Loucy (cell line): Measurements from ENCODE around the gene STRADA.

Source experiments
- H2AFZ ChIP-seq: fragments of 200-600 bp; sonication (generic); 2 replicates; pipeline ENCODE4 v1.6.0; 2016; ENCODE audit warnings: antibody characterized with exemption, mild to moderate bottlenecking, low read length, moderate library complexity
- H3F3A ChIP-seq: fragments of 200-600 bp; 2 replicates; pipeline ENCODE4 v1.6.0; 2016; ENCODE audit warnings: antibody characterized with exemption, low read depth, mild to moderate bottlenecking
- H3K27me3 ChIP-seq: fragments of 200-600 bp; sonication (generic); 2 replicates; pipeline ENCODE4 v1.6.1; 2014; ENCODE audit warnings: low read length, mild to moderate bottlenecking; ENCODE audit not compliant: insufficient read depth, poor library complexity, severe bottlenecking
- H3K36me3 ChIP-seq: fragments of 200-600 bp; sonication (generic); 2 replicates; pipeline ENCODE4 v1.6.1; 2016; ENCODE audit warnings: low read length; ENCODE audit not compliant: insufficient read depth
- H3K4me1 ChIP-seq: fragments of 200-600 bp; sonication (generic); 2 replicates; pipeline ENCODE4 v1.5.1; 2014; ENCODE audit warnings: low read length, mild to moderate bottlenecking; ENCODE audit not compliant: insufficient read depth, poor library complexity, severe bottlenecking
- H3K4me2 ChIP-seq: fragments of 200-600 bp; sonication (generic); 2 replicates; pipeline ENCODE4 v1.6.0; 2014; ENCODE audit warnings: antibody characterized with exemption, low read length, low read depth, mild to moderate bottlenecking; ENCODE audit not compliant: poor library complexity, severe bottlenecking
- H3K4me3 ChIP-seq: fragments of 200-600 bp; sonication (generic); 2 replicates; pipeline ENCODE4 v1.5.1; 2014; ENCODE audit warnings: low read length, mild to moderate bottlenecking, mixed read lengths; ENCODE audit not compliant: poor library complexity, severe bottlenecking
- H3K79me2 ChIP-seq: fragments of 200-600 bp; sonication (generic); 2 replicates; pipeline ENCODE4 v1.6.1; 2014; ENCODE audit warnings: low read length; ENCODE audit not compliant: insufficient read depth
- H3K9ac ChIP-seq: fragments of 200-600 bp; sonication (generic); 2 replicates; pipeline ENCODE4 v1.6.0; 2014; ENCODE audit warnings: mild to moderate bottlenecking, low read depth, low read length, moderate library complexity; ENCODE audit not compliant: poor library complexity, severe bottlenecking
- H3K9me2 ChIP-seq: fragments of 200-600 bp; sonication (generic); replicated peaks from 2 replicates; pipeline ENCODE4 v1.6.1; 2016; ENCODE audit warnings: low read depth, low read length, mixed read lengths
- H3K9me3 ChIP-seq: fragments of 200-600 bp; sonication (generic); 2 replicates; pipeline ENCODE4 v1.6.1; 2014; ENCODE audit warnings: mild to moderate bottlenecking, antibody characterized with exemption, low read length, low read depth; ENCODE audit not compliant: insufficient read depth
- H4K20me1 ChIP-seq: fragments of 200-600 bp; sonication (generic); 2 replicates; pipeline ENCODE4 v1.6.0; 2014; ENCODE audit warnings: antibody characterized with exemption, low read length, mild to moderate bottlenecking; ENCODE audit not compliant: insufficient read depth, poor library complexity, severe bottlenecking
- CTCF ChIP-seq: fragments of 200-600 bp; sonication (generic); conservative IDR thresholded peaks from 2 replicates; pipeline ENCODE4 v1.5.1; 2014; ENCODE audit warnings: mild to moderate bottlenecking, antibody characterized with exemption, low read length
- EZH2phosphoT487 ChIP-seq: fragments of 200-600 bp; IDR thresholded peaks from 2 replicates; pipeline ENCODE4 v1.6.1; 2018; ENCODE audit warnings: antibody characterized with exemption, mild to moderate bottlenecking, moderate library complexity, borderline replicate concordance

STRADA gene

GRCh38 chr17:63696381-63696961, 45.1 kb downstream of the STRADA start:
- Histone ChIP-seq H3K9me3 (no peaks in the 10 kb centered on the region), H2AFZ (no peak overlapping the region), H3F3A (0 out of 2 replicates have a peak, but pooled peaks cover 3% of the 10 kb centered on the region), H3K4me2 (peak overlapping the region; percentile 94), H4K20me1 (peaks cover 11% of the 10 kb centered on the region), H3K36me3 (peaks cover 33% of the 10 kb centered on the region; the same call in 1 of the 2 replicates), H3K4me3 (no peak overlapping the region), H3K9me2 (no peaks in the 10 kb centered on the region), H3K9ac (peak overlapping the region; percentile 91), H3K4me1 (peaks cover 25% of the 10 kb centered on the region), H3K79me2 (peaks cover 32% of the 10 kb centered on the region; the same call in 1 of the 2 replicates), H3K27me3 (no peaks in the 10 kb centered on the region)
- TF ChIP-seq EZH2phosphoT487 (no peak), CTCF (peak; percentile 69)

- H3K9ac ChIP-seq, result no peak overlapping the region
- peaks cover 26% of the 10 kb centered on the region; the same call in 1 of the 2 replicates for H3K79me2 ChIP-seq
- peaks cover 39% of the 10 kb centered on the region; the same call in 1 of the 2 replicates for H3K36me3 ChIP-seq
- no peak overlapping the region for H3K4me2 ChIP-seq
- TF ChIP-seq CTCF (no peak), EZH2phosphoT487 (no peak)
- no peaks in the 10 kb centered on the region for H3K27me3 ChIP-seq
- no peaks in the 10 kb centered on the region for H3F3A ChIP-seq
- H3K9me2 ChIP-seq, result no peaks in the 10 kb centered on the region
- H3K9me3 ChIP-seq, result no peaks in the 10 kb centered on the region
- H2AFZ ChIP-seq, result no peak overlapping the region
- no peak overlapping the region for H3K4me3 ChIP-seq
- peaks cover 11% of the 10 kb centered on the region for H4K20me1 ChIP-seq
- H3K4me1 ChIP-seq, result peaks cover 20% of the 10 kb centered on the region
Measured at GRCh38 chr17:63695889-63696288, 45.7 kb downstream of the STRADA start.

DNA sequence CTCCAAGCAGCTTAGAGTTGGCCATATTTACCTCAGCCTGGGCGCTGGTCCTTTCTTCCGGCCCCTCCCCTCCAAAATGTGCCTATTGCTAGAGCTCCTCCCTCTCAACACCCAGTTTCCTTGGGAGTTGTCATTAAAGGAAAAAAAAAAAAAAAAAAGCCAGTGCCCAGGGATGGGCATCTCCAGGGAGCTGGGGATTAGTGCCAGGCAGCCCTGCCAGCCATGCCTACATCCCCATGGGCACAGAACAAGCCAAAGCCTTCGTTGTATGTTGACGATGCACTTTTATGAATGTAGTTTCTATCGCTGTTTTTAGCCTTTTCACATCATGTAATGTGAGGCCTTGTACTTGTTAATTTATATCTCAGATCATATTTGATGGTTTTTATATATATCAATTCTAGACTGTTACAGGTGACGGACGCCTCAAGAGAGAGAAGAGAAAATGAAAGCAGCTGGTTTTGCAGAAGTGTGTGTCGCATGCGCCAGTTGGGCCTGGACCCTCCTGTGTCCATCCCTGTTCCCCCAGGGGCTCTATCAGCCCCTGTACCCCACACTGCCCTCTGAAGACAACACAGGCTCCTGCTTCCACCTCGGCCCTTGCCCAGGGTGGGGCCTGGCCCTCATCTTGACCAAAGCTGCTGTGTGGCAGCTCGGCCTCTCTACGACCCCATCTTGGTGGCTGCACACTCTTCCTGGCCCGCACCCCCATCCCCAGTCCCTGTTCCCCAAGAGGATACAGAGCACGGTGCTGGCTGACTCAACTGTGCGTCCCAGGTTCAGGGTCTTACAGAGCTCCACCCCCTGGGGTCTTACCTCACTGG, 46.4 kb downstream of the STRADA start:
- no peak overlapping the region for H3K9ac ChIP-seq
- peaks cover 11% of the 10 kb centered on the region for H4K20me1 ChIP-seq
- no peak for TF ChIP-seq EZH2phosphoT487
- TF ChIP-seq CTCF, result no peak
- H3K79me2 ChIP-seq, result peaks cover 25% of the 10 kb centered on the region; the same call in 1 of the 2 replicates
- no peak overlapping the region for H3K4me3 ChIP-seq
- peaks cover 19% of the 10 kb centered on the region for H3K4me1 ChIP-seq
- H3K4me2 ChIP-seq, result no peak overlapping the region
- peaks cover 46% of the 10 kb centered on the region; the same call in 1 of the 2 replicates for H3K36me3 ChIP-seq
- H2AFZ ChIP-seq, result no peak overlapping the region
- H3K9me2 ChIP-seq, result no peaks in the 10 kb centered on the region
- no peaks in the 10 kb centered on the region for H3F3A ChIP-seq
- no peaks in the 10 kb centered on the region for H3K9me3 ChIP-seq
- H3K27me3 ChIP-seq, result no peaks in the 10 kb centered on the region
